GM12878 (cell line): ENCODE data around the gene TDRD7. TPM values are rescaled to one million over a fixed set of nuclear protein-coding genes. Genes with fewer than 3 reads are reported as not detected.

Experiments
- ATAC-seq: fragments of 200-7000 bp; cut with Tn5 transposase; 3 replicates; pipeline ENCODE4 v1.9.1; 2020; ENCODE audit warnings: mild to moderate bottlenecking, moderate library complexity
- BruUV-seq: library from RNA; stranded (reverse); fragments of 400-500 nt; replicated peaks from 2 replicates; lab custom pipeline; 2021; lab: Mats Ljungman, UMichigan
- CTCF ChIA-PET: fragments of 300-600 bp; sonication (Branson Sonifier 250); formaldehyde crosslinking; extraction: SDS; loops from one replicate; lab custom pipeline; 2021; ENCODE audit warnings: inconsistent platforms; lab: Yijun Ruan, JAX
- POLR2A ChIA-PET: fragments of 350-600 bp; formaldehyde crosslinking; extraction: SDS; loops from one replicate; lab custom pipeline; 2021; ENCODE audit warnings: inconsistent platforms; lab: Charles Lee
- RAD21 ChIA-PET: fragments of 300-600 bp; sonication (Branson Sonifier 250); formaldehyde crosslinking; loops from one replicate; lab custom pipeline; 2023; ENCODE audit warnings: antibody characterized with exemption; ENCODE audit not compliant: unreplicated experiment; lab: Charles Lee
- SMC1A ChIA-PET: fragments of 300-600 bp; sonication (Branson Sonifier 250); formaldehyde crosslinking; loops from one replicate; lab custom pipeline; 2023; ENCODE audit not compliant: unreplicated experiment, uncharacterized antibody; lab: Charles Lee
- DNase-seq: peaks from one replicate; pipeline ENCODE4 v3.0.0-alpha.2; 2011; ENCODE audit warnings: low read depth, low spot score
- FAIRE-seq: peaks from 3 replicates; lab custom pipeline; 2011; peaks lifted over from hg19 to GRCh38; lab: Jason Lieb, UNC
- H2AFZ ChIP-seq: 2 replicates; pipeline ENCODE4 v1.6.0; 2011; ENCODE audit warnings: low read depth, low read length, control low read depth; ENCODE audit not compliant: control insufficient read depth
- H3K27ac ChIP-seq: 2 replicates; pipeline ENCODE4 v1.5.1; 2011; ENCODE audit warnings: control low read depth; ENCODE audit not compliant: control insufficient read depth, insufficient read depth
- H3K27me3 ChIP-seq, 2 experiments: replicated peaks in 1 of 2; 2 replicates each; pipeline versions ENCODE4 v1.6.0 to v1.6.1; 2011; ENCODE audit warnings: low read length in 1 of 2; ENCODE audit not compliant: control insufficient read depth in 2 of 2, insufficient read depth in 2 of 2
- H3K36me3 ChIP-seq, 2 experiments: 2 replicates each; pipeline ENCODE4 v1.5.1; 2011; ENCODE audit warnings: low read length in 1 of 2; ENCODE audit not compliant: control insufficient read depth in 2 of 2, insufficient read depth in 2 of 2
- H3K4me1 ChIP-seq: 2 replicates; pipeline ENCODE4 v1.6.1; 2011; ENCODE audit warnings: mild to moderate bottlenecking, low read length, moderate library complexity, mixed read lengths; ENCODE audit not compliant: control insufficient read depth, insufficient read depth
- H3K4me2 ChIP-seq: 2 replicates; pipeline ENCODE4 v1.6.0; 2011; ENCODE audit warnings: control low read depth; ENCODE audit not compliant: control insufficient read depth, insufficient read depth
- H3K4me3 ChIP-seq: fragments of 200-600 bp; sonication (generic); 2 replicates; pipeline ENCODE4 v1.5.1; 2016
- H3K79me2 ChIP-seq: 2 replicates; pipeline ENCODE4 v1.6.0; 2011; ENCODE audit warnings: low read length; ENCODE audit not compliant: control insufficient read depth, insufficient read depth
- H3K9ac ChIP-seq: 2 replicates; pipeline ENCODE4 v1.8.0; 2011; ENCODE audit warnings: low read length, control low read depth, mixed read lengths; ENCODE audit not compliant: control insufficient read depth, insufficient read depth
- H3K9me3 ChIP-seq: replicated peaks from 3 replicates; pipeline ENCODE4 v1.5.1; 2011; ENCODE audit warnings: mild to moderate bottlenecking, low read length; ENCODE audit not compliant: control insufficient read depth, insufficient read depth
- H4K20me1 ChIP-seq: 2 replicates; pipeline ENCODE4 v1.6.0; 2011; ENCODE audit not compliant: control insufficient read depth, insufficient read depth
- CREM ChIP-seq: IDR thresholded peaks from 2 replicates; pipeline ENCODE4 v1.6.1; 2014; ENCODE audit warnings: antibody characterized with exemption, low read depth
- HDGF ChIP-seq: fragments of 450-650 bp; IDR thresholded peaks from 2 replicates; pipeline ENCODE4 v1.6.1; 2016; ENCODE audit warnings: antibody characterized with exemption
- KAT2A ChIP-seq: conservative IDR thresholded peaks from 2 replicates; pipeline ENCODE4 v1.6.1; 2011; ENCODE audit warnings: low read depth, low read length; ENCODE audit not compliant: control insufficient read depth
- MEF2B ChIP-seq: fragments of 450-650 bp; IDR thresholded peaks from 2 replicates; pipeline ENCODE4 v1.6.1; 2018; ENCODE audit warnings: mild to moderate bottlenecking, moderate library complexity; ENCODE audit not compliant: partially characterized antibody, poor library complexity, severe bottlenecking
- NFYA ChIP-seq: IDR thresholded peaks from 2 replicates; pipeline ENCODE4 v1.6.1; 2011; ENCODE audit warnings: low read depth, mild to moderate bottlenecking, low read length, improper control_type of control experiment, borderline replicate concordance
- RB1 ChIP-seq: fragments of 450-650 bp; formaldehyde crosslinking; IDR thresholded peaks from 2 replicates; pipeline ENCODE4 v1.6.1; 2017; ENCODE audit warnings: mild to moderate bottlenecking, borderline replicate concordance
- RBBP5 ChIP-seq: fragments of 200-600 bp; sonication (generic); conservative IDR thresholded peaks from 2 replicates; pipeline ENCODE4 v1.6.1; 2016
- SIX5 ChIP-seq: IDR thresholded peaks from 2 replicates; pipeline ENCODE4 v1.6.1; 2011; ENCODE audit warnings: mild to moderate bottlenecking, low read depth, low read length, moderate library complexity; ENCODE audit not compliant: severe bottlenecking
- SPI1 ChIP-seq: IDR thresholded peaks from 2 replicates; pipeline ENCODE4 v1.6.1; 2011; ENCODE audit warnings: low read depth, mild to moderate bottlenecking, low read length, moderate library complexity, borderline replicate concordance; ENCODE audit not compliant: insufficient read depth
- STAT3 ChIP-seq: IDR thresholded peaks from 2 replicates; pipeline ENCODE4 v1.6.1; 2011; ENCODE audit warnings: low read depth, low read length, improper control_type of control experiment
- TCF12 ChIP-seq: IDR thresholded peaks from 2 replicates; pipeline ENCODE4 v1.6.1; 2011; ENCODE audit warnings: low read depth, mild to moderate bottlenecking, low read length
- TCF7 ChIP-seq: IDR thresholded peaks from 2 replicates; pipeline ENCODE4 v1.6.1; 2014; ENCODE audit warnings: antibody characterized with exemption, borderline replicate concordance
- ZNF207 ChIP-seq: fragments of 450-650 bp; IDR thresholded peaks from 2 replicates; pipeline ENCODE4 v1.6.1; 2014; ENCODE audit warnings: antibody characterized with exemption, mild to moderate bottlenecking, borderline replicate concordance
- whole genome bisulfite sequencing: methylation state at CpG from one replicate; pipeline ENCODE4 v1.1.6; 2016; ENCODE audit warnings: low lambda C conversion rate; ENCODE audit not compliant: insufficient replicate concordance, insufficient coverage; ENCODE audit errors: missing lambda C conversion rate; 5-methylcytosine and 5-hydroxymethylcytosine counted together
- in situ Hi-C: fragments of 300-500 bp; cut with MboI; formaldehyde crosslinking; loops from 9 replicates; pipeline ENCODE4 v1.14.3; 2018; ENCODE audit warnings: mixed read lengths
- intact Hi-C: fragments of 100-400 bp; cut with micrococcal nuclease; formaldehyde crosslinking; loops from one replicate; pipeline ENCODE4 v1.14.2; 2022; ENCODE audit not compliant: unreplicated experiment
- polyA plus RNA-seq, 11 experiments: library from polyadenylated mRNA; depleted of rRNA in 4 of 11; unstranded in 6 of 11; stranded (reverse) in 5 of 11; fragments of >200 nt; fragmentation: Nextera tagmentation in 4 of 11; fragmentation: Illumina TruSeq in 1 of 11; extraction: Ambion mirVana in 4 of 11; extraction: Trizol in 1 of 11; gene quantifications; 1 replicate in 1 of 11; 2 replicates in 10 of 11; pipeline versions ENCODE4 v1.2.1 to v1.2.3, GENCODE V29; 2011 to 2016; ENCODE audit warnings: inconsistent platforms in 2 of 11, missing spikeins in 2 of 11, low read depth in 1 of 11
- total RNA-seq, 4 experiments: library from RNA; depleted of rRNA in 3 of 4; stranded (reverse); fragments of >200 nt in 3 of 4; fragmentation: Illumina TruSeq in 1 of 4; extraction: Trizol in 1 of 4; gene quantifications; 2 replicates each; pipeline versions ENCODE4 v1.2.1 to v1.2.3, GENCODE V29; 2013 to 2021
- TF ChIP-seq, protein P1 (sequence below): fragments of 150-350 bp; IDR thresholded peaks from 2 replicates; pipeline ENCODE4 v1.6.1; 2014; ENCODE audit warnings: mild to moderate bottlenecking, low read depth, low read length
- TF ChIP-seq, protein P2 (sequence below): fragments of 450-650 bp; formaldehyde crosslinking; IDR thresholded peaks from 2 replicates; pipeline ENCODE4 v1.4.0; 2022; ENCODE audit warnings: mild to moderate bottlenecking, moderate library complexity
- TF ChIP-seq, protein P3 (sequence below): IDR thresholded peaks from 2 replicates; pipeline ENCODE4 v1.6.1; 2012; ENCODE audit warnings: low read depth, low read length, improper control_type of control experiment
- TF ChIP-seq, protein P4 (sequence below): IDR thresholded peaks from 2 replicates; pipeline ENCODE4 v1.6.1; 2011; ENCODE audit warnings: borderline replicate concordance, low read depth, mild to moderate bottlenecking, moderate library complexity, mixed read lengths, low read length; ENCODE audit not compliant: insufficient read depth; ENCODE audit errors: extremely low read length

TDRD7 gene
- total and polyA plus RNA-seq, 10 of the 15 experiments (the other 5 are each of a cell fraction or from before 2014, with no cell fraction given), result 5.7 to 26.4 (median 16.2) TPM

DNA sequence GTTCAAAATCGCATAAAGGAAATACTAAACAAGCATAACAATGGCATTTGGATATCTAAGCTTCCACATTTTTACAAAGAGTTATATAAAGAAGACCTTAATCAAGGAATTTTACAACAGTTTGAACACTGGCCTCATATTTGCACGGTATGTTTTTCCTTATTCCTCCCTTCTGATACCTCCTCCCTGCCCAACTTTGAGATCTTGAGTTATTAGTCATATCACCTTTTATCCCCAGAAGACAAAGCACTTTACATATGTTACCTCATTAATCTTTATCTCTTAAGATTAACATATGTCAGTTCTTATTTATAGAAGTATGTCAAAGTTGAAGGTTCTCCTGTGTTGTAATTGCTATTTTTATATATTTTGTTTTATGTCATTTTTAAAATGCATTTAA lies 29.8 kb downstream of the TDRD7 start:
- TF ChIP-seq MEF2B (no peak), TCF12 (no peak), STAT3 (no peak), SIX5 (no peak), CREM (no peak), SPI1 (no peak), NFYA (no peak), HDGF (no peak), TCF7 (no peak), RB1 (no peak), ZNF207 (no peak), KAT2A (no peak), RBBP5 (no peak)
- TF ChIP-seq, protein P1, sequence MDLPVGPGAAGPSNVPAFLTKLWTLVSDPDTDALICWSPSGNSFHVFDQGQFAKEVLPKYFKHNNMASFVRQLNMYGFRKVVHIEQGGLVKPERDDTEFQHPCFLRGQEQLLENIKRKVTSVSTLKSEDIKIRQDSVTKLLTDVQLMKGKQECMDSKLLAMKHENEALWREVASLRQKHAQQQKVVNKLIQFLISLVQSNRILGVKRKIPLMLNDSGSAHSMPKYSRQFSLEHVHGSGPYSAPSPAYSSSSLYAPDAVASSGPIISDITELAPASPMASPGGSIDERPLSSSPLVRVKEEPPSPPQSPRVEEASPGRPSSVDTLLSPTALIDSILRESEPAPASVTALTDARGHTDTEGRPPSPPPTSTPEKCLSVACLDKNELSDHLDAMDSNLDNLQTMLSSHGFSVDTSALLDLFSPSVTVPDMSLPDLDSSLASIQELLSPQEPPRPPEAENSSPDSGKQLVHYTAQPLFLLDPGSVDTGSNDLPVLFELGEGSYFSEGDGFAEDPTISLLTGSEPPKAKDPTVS, result no peak
- TF ChIP-seq, protein P2, sequence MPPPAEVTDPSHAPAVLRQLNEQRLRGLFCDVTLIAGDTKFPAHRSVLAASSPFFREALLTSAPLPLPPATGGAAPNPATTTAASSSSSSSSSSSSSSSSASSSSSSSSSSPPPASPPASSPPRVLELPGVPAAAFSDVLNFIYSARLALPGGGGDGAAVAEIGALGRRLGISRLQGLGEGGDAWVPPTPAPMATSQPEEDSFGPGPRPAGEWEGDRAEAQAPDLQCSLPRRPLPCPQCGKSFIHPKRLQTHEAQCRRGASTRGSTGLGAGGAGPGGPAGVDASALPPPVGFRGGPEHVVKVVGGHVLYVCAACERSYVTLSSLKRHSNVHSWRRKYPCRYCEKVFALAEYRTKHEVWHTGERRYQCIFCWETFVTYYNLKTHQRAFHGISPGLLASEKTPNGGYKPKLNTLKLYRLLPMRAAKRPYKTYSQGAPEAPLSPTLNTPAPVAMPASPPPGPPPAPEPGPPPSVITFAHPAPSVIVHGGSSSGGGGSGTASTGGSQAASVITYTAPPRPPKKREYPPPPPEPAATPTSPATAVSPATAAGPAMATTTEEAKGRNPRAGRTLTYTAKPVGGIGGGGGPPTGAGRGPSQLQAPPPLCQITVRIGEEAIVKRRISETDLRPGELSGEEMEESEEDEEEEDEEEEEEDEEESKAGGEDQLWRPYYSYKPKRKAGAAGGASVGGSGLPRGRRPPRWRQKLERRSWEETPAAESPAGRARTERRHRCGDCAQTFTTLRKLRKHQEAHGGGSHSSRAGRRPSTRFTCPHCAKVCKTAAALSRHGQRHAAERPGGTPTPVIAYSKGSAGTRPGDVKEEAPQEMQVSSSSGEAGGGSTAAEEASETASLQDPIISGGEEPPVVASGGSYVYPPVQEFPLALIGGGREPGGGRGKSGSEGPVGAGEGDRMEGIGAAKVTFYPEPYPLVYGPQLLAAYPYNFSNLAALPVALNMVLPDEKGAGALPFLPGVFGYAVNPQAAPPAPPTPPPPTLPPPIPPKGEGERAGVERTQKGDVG (CRISPR knock-in tag), result no peak
- TF ChIP-seq, protein P3, sequence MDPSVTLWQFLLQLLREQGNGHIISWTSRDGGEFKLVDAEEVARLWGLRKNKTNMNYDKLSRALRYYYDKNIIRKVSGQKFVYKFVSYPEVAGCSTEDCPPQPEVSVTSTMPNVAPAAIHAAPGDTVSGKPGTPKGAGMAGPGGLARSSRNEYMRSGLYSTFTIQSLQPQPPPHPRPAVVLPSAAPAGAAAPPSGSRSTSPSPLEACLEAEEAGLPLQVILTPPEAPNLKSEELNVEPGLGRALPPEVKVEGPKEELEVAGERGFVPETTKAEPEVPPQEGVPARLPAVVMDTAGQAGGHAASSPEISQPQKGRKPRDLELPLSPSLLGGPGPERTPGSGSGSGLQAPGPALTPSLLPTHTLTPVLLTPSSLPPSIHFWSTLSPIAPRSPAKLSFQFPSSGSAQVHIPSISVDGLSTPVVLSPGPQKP, result no peak
- TF ChIP-seq, protein P4, sequence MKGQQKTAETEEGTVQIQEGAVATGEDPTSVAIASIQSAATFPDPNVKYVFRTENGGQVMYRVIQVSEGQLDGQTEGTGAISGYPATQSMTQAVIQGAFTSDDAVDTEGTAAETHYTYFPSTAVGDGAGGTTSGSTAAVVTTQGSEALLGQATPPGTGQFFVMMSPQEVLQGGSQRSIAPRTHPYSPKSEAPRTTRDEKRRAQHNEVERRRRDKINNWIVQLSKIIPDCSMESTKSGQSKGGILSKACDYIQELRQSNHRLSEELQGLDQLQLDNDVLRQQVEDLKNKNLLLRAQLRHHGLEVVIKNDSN, result no peak
- TF ChIP-seq, all 136 proteins: peak for 0
- ATAC-seq, result no peak
- SMC1A ChIA-PET, result interaction anchor here (1.0 to 1.4 kb wide), 3 partner anchors 10 to 19 kb away, joined by 3 read pairs; no protein-coding TSS in a partner anchor

More for the DNA sequence above, 29.8 kb downstream of the TDRD7 start:
- no peak overlapping the region for H3K27ac ChIP-seq
- RAD21 ChIA-PET, result interaction anchor here (0.9 to 1.2 kb wide), 2 partner anchors 157 to 174 kb away, joined by 3 read pairs; no protein-coding TSS in a partner anchor
- no peak overlapping the region for H3K4me3 ChIP-seq
- no peak overlapping the region for H2AFZ ChIP-seq
- intact Hi-C loops (no loop called here), in situ Hi-C loops (no loop called here)
- no peaks in the 10 kb centered on the region; the same call in 2 of the 3 replicates for H3K9me3 ChIP-seq
- WGBS, result 100% methylated on average over 2 of the region's 2 CpGs
- no peaks in the 10 kb centered on the region for H3K27me3 ChIP-seq
- no TSS peak for BruUV-seq
- DNase-seq (no peak), FAIRE-seq (no peak)
- CTCF ChIA-PET, result interaction anchor here (1.1 to 3.5 kb wide), 4 partner anchors 8 to 174 kb away, joined by 3 to 17 read pairs (median 8); no protein-coding TSS in a partner anchor
- no peak overlapping the region for H3K9ac ChIP-seq
- H3K79me2 ChIP-seq, result no peaks in the 10 kb centered on the region
- H3K4me2 ChIP-seq, result no peak overlapping the region
- peaks cover 0 to 12% of the 10 kb centered on the region in 2 experiments; a peak in 2 of 4 replicates for H3K36me3 ChIP-seq
- H3K4me1 ChIP-seq, result no peaks in the 10 kb centered on the region
- H4K20me1 ChIP-seq, result no peaks in the 10 kb centered on the region
- POLR2A ChIA-PET, result no interaction called here
